ENCODE data around the gene LRRC1.

LRRC1 gene

DNA sequence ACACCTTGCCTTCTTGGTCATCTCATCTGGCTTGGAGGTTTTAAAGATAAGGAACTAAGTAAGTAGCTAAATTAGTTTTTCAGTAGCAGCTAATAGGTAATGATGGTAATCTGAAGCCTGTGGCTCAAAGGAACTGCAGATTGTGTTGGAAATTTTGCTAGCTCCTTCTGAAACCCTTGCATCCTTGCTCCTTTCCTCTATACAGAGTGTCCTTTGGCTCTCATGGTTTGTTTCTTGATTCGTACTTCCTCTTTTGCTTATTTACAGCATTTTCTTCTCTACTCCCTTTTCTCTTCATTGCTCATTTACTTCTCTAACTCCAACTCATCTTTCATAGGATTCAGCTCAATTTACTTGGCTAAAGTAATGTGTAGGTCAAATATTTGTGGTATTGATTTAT, 19.0 kb downstream of the LRRC1 start:
- no peak for DNase-seq (ENCODE audit: low read depth in 2 of 2, low spot score in 1 of 2)

DNA sequence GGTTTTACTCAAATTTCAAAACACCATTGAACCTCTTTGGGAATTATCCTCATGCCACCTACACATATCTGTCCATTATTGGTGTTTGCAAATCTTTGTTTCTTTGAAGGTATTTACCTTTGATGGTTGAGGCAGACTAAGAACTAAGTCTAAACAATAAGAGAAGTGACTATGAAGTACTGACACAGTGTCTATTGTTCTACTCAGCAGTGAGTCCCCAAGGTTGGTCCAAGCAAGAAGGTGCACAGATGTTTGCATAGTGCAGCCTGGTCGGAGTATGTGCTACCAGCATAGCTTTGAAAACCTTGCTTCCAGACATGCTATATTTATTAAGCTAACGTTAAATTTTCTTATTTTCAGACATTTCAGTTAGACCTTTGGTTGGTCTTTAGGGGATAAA, 19.5 kb downstream of the LRRC1 start:
- no peak for DNase-seq (ENCODE audit: low read depth in 2 of 2, low spot score in 1 of 2)

DNA sequence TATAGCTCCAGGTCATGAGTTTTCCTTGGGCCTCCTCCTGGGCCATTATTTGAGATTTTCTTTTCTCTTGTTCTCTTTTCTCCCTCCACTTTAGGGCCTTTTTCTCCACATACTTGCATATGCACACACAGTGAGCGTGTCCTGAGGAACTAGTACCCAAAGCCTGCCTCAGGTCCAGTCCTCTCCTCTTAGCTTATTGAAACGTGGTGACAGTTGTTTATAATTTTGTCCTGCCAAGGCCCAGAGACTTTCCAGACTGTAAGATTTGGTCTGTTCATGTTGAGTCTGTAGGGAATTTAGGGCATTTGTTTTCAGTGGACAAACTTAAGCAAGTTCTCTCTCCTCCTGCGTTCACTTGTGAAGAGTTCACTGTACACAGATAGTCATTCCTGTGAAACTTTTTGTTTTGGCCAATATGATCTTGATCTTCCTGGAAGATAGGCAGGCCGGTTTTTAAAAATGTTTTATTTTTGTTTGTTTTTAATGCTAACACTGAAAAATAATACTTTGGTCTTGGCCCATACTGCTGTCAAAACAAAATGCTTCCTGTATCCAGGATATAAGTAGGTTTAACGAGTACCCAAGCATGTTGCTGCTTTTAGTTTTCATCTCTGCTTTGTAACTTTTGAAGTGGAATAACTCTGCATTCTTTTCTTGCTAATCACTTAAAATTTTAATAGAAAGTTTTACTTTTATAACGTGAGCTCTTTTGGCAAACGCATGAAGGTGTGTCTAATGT, 20.7 kb downstream of the LRRC1 start:
- DNase-seq (ENCODE audit: low read depth in 2 of 2, low spot score in 1 of 2), result no peak

DNA sequence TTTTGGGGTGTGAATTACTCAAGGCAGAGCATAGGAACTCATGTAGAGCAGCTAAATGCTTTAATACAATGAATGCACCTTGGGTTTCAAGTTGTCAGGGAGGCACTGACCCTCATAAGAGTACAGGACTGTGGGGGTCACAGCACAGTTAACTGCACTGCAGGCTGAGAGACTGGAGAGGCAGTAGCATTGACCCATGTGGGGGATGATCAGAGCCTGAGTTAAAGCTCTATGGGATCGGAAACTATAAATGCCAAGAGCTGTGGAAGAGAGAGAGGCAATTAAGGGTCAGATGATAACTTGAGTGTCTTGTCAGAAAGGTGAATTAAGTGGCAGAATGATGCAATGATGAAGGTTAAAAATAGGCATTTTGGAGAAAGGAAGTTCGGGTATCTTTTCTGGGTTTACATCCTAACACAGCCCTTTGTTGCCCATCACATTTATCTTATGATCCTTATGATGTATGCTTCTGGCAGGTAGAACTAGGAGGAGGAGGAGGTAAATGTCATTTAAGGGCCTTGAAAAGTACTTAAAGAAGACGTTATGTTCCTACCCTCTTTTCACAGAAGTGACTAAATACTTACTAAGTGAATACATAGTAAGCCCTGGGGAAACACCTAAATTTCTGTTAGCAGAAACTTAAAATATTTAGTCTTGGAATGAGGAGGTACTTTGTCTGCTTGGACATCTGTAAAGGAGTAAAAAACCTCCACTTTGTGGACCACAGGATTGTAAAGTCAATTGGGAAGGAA, 24.2 kb downstream of the LRRC1 start:
- no peak for DNase-seq (ENCODE audit: low read depth in 2 of 2, low spot score in 1 of 2)

DNA sequence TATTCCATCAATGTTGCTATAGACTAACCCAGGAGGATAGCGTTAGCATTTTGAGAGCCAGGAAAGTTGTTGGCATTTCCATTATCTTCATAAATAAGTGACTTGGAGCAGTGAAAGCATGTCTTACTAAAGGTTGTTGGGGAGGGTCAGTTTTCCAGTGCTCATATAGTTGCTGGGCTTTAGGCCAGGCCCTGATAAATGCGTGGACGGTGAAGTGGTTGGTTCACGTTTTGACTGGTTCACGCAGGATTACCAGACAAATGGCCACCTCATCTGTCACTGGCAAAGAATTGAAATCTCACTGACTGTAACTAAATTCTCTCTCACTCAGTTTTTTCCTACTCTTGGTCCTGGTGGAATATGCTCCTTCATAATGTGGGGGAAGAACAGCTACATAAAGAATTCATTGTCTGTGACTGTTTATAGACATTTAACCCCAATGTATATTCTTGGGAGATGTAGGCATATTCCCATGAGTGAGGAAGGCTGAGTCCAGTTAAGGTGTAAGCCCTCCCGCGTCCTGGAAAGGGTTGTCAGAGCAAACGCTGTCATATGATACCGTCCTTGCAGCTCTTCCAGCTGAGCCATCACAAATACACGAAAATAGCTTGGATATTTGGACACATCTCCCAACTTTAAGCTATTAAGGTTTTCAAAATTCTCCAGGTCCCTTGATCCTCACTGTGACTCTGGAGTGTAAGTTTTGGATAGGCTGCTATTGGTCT, 27.8 kb downstream of the LRRC1 start:
- no peak for DNase-seq (ENCODE audit: low read depth in 2 of 2, low spot score in 1 of 2)

DNA sequence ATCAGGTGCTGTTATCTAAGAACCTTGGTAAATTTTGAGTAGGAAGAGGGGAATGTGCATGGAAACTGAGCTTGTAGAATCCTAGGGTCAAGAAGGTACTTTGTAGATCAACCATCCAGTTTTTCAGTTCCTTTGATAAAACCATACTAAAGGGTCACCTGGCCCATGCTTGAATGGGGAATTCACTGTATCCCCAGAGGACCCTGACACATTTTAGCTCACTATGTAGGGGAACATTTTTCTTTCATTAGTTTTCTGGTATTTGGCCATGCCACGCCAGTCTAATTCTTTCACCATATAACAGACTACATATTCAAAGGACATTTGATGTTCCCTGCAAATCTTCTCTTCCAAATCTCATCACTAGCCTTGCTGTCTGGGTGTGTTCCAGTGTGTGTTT, 29.9 kb downstream of the LRRC1 start:
- DNase-seq (ENCODE audit: low read depth in 2 of 2, low spot score in 1 of 2), result no peak

DNA sequence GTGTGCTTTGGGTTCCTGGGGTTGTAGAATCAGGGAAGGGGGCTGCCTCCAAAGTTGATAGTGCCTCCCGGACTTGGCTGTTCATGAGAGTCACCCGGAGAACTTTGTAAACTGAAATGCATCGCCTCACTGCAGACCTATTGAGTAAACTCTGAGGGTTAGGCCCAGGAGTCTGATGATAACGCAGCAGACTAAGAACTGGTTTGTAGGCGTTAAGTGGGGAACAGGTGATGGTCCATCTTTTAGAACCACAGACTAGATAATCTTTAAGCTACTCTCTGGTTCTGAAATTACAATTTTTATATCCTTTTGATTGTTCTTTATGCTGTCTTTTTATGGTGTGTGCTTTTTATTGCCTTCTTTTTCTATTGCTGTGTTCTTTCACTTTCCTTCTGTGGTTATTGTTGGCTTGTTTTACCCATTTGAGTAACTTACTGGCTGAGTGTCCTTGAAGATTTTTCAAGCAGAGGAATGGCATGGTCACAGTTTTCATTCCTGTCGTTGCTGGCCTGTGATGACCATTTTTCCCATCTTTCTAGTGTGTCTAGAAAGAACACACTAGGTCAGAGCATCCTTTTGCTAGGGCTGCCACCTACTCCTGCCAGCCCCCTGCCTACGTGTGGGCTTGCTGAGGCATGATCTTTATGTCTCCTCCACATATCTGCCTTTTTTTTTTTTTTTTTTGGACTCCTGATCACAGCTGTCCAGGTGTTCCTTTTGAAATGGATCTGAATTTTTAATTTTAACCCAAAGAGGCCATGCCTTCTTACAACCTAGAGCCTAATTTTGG, 30.9 kb downstream of the LRRC1 start:
- DNase-seq (ENCODE audit: low read depth in 2 of 2, low spot score in 1 of 2), result no peak

DNA sequence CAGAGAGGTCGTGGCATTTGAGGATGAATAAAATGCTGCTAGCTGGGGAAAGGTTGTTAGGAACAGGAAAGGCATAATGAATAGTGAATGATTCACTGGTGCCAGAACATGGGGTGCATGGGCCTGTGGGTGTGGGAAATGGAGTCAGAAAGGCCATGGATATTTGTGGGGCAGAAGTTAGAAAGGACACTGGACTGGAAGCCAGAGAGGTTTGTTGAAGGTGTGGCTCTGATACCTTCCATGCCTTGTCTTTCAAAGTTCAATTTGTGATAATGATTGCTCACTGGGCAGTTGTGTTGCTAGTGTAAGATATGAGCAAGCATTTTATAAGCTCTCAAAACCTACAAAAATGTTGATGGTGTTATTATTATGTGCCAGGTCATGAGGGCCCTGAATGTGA, 32.7 kb downstream of the LRRC1 start:
- DNase-seq (ENCODE audit: low read depth in 2 of 2, low spot score in 1 of 2), result no peak

DNA sequence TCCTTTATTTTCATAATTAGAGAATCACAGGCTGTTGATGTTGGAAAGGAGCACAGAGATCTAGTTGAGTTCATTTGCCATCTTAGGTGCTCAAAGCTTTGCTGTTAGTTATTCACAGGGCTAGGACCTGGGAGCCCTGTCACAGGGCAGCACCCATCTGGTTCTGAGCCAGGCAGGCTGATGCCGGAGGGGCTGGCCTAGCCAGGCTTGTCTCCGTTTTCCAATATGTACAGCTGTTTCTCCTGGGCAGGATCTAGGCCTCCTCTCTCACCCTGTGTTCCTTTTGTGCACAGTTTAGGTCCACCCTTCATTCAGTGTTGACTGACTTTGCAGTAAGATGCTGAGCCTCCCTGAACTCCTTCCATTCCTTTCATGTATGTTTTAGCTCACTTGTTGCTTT, 33.4 kb downstream of the LRRC1 start:
- no peak for DNase-seq (ENCODE audit: low read depth in 2 of 2, low spot score in 1 of 2)

DNA sequence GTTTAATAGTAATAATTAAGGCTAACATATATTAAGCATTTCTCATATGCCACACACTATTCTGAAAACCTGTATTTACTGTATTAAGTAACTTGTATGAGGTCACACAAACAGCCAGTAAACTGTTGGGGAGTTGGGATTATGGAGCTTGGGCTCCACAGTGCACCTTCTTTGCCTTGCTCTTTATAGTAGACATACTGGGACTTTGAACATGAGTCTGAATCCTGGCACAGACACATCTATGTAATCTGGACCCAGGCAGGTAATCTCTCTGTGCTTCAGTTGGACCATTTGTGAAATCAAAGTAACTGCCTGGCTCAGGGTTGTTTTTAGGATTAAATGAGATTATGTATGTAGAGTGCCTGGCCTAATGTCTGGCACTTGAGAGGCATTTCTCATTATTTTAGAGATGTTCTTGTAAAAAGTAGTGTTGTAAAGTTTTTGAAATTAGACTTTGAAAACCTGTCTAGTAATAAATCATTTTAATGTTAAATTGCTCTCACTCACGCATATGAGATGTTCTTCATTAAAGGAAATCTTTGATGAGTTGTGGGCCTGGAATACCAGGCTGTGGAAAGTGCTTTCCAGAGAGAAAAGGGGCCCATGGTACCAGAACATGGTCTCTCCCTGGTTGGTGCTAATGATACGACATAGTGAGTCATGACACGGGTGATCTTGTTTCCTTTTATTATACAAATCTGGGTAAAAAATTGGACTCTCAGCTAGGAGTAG, 34.3 kb downstream of the LRRC1 start:
- DNase-seq (ENCODE audit: low read depth in 2 of 2, low spot score in 1 of 2), result no peak

DNA sequence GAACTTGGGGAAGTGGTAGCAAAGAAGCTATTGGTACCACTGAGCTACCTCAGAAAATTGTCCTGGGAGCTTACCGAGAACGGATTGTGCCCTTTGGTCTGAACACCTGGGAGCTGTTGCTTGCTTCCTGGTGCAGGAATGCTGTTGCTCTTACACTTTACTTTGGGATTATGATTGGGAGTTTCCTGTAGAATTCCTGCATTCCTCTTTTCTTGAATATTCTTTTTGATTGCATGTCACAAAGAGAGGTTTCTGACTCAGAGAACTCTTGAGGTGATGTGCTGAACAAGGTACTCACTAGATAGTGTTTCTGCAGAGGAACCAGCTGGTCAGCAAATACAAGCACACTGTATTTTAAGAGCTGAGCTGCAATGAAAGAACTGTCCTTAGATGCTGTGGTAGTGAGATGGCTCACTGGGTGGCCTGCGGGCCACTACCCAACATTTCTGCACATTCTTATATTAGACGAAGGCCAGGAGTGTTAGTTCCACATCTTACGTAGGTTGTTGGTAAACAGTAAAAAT, 35.0 kb downstream of the LRRC1 start:
- DNase-seq (ENCODE audit: low read depth in 2 of 2, low spot score in 1 of 2), result no peak

DNA sequence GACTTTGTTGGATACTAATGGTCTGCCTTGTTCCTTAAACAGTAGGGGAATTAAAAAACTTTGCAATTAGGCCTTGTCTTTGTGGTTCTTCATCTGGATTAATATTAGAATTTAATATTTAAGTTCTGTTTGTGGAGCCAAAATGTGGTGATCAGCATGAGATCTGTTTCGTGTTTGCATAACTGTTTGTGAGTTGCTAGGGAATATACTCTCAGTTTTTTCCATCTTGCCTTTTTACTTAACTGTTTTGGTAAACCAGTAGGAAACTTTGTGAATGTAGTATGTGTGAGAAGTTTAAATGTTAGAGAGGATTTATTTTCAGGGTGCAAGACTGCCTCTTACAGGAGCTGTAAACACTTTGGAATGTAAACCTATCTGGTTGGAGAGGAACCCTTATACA, 35.6 kb downstream of the LRRC1 start:
- DNase-seq (ENCODE audit: low read depth in 2 of 2, low spot score in 1 of 2), result no peak

DNA sequence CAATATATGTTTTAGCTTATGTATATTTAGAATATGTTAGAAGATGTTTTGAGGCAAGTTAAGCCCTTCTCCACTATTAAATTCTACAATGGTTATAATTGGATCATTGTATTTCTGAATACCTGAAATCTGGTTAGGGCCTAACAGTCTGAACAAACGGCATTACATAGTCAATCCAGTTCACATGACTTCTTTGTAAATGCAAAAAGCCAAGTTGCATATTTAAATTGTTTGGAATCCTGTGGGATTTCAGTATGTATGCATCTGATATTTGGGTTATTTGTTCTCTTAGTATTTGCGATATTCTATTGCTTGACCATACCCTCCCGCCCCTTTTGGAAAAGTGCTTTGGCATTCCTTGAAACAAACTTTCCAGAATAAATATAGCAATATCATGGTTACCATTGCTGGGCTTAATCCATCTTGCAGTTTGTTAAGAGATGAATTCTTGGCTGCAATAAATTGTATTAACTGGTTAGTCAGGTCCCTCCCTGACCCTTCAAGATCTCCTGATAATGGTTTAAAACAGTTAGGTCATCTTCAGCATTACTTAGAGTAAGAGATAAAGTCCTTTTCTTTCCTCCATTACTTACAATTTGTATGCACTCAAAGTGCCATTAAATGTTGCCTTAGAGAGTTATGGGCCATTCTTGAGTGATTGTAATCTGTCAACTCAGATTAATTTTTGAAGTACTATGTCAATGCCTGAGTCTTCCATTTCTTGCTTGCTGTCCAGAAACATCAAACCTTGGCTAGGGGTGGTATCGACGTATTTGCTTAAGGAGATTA, 36.5 kb downstream of the LRRC1 start:
- DNase-seq (ENCODE audit: low read depth in 2 of 2, low spot score in 1 of 2), result no peak

DNA sequence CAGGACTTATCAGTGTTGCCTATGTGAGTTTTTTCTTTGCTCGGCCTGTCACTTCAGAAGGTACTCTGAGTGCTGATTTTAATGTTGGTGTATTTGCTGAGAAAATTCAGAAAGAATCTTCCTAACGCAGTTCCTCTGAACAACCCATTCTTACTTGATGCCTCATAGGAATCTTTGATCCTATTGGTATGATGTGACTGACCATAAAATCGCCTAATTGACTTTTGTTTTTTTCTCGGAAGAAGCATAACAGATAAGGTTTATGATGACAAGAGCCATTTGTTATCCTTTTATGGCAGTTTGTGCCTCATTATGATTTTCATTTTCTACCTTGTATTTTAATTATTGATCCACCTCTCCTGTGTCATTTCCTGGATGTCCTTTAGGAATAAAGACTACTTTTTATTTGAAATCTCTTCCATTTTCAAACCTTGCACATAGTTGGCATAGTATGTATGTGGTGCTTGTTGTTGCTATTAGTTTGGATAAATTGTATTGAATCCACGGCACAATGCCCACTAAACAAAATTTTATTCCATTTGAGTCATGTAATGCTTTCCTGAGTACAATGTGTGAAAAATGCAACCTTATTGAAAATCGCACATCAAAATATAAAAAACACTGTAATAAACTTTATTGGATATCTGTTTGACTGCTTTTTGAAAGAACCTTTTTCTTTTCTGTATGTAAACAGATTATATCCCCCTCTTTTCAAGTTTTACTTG, 37.3 kb downstream of the LRRC1 start:
- no peak for DNase-seq (ENCODE audit: low read depth in 2 of 2, low spot score in 1 of 2)

DNA sequence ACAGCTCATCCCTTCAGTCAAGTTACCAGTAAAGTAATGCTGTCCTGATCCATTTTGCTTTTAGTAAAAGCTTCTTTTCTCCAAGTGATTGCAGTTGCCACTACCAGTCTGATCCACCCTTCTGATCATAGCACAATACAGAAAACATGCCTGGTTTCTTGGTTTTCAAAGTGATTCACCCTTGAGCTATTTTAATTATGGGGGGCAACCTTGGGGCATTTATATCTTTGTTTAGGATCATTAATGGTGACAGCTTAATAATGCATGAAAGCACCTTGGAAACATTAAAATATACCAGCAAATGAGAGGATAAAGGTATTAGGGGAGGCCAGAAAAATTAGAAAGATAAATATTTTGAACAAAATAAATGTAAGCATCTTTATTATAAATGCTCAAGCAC, 38.4 kb downstream of the LRRC1 start:
- DNase-seq (ENCODE audit: low read depth in 2 of 2, low spot score in 1 of 2), result no peak

DNA sequence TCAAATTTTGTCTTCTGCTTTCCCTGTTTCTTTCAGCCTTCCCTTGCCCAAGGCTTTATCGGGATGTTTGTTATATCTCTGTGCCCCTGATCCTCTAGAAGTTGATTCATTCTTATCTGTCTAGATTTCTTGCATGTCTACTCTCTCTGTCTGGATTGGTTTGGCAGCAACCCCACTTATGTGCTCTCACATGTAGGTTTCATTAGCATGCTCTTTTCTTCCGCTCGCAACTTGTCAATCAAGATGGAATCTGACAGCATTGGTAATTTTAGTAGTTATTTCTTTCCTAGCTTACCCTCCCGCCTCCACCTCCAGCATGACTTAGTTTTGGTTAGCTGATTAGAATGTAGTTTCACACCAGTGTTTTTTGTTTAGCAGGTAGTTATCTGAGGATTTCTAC, 39.3 kb downstream of the LRRC1 start:
- DNase-seq (ENCODE audit: low read depth in 2 of 2, low spot score in 1 of 2), result no peak

DNA sequence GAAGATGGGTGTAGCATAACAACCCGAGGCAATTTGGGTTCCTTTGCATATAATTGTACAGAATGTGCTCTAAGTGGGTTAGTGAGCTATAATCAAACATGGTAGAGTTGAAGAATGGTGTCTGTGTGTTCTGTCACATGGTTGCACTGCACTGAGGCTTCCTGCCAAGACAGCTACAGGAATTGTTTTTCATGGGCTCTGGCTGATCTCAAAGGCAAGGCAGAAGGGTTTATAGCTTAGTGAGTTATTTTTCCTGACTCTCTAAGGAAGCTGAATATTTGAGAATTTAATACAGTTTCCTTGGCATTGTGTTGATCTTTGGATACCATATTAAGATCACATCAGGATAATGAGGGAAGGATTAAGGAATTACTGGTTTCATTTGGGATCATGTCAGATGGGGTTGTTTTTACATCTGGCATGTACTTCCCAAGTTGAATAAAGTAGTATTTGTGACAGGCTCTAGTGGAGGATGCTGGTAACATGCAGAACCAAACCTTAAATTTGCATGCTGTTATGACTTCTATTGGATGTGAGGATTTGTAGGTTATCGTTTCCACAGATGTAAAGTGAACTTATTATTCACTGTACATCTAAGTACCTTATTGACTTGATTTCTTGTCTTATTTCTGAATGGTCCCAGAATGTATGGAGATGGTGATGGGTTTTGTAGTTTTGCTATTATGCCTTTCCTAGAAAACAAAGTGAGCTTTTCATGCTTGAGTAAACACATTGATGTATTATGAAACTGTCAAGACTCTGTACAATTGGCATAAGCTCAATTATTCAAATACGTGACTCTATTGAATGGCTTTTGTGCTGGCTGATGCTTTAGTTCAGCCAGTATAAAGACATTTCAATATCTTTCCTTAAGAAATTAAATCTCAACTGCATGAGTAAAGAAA, 43.3 kb downstream of the LRRC1 start:
- no peak for DNase-seq (ENCODE audit: low read depth in 2 of 2, low spot score in 1 of 2)

DNA sequence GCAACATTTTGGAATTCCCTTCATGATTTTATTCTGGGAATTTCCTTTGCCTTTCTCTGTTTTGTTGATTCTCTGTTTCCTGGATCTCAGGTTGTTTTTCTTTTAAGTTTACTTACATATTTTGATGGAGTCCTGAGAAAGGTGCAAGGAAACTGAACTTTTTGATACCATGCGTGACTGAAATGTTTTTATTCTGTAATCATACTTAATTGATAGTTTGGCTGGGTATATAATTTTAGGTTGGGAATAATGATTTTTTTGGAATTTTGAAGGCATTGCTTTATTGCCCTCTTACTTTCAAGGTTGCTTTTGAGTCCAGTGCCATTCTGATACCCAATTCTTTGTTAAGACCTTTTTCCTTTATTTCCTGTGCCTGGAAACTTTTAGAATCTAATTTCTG, 45.2 kb downstream of the LRRC1 start:
- no peak for DNase-seq (ENCODE audit: low read depth in 2 of 2, low spot score in 1 of 2)
